ENCODE data around the gene NEK9.
"Not testable (repeated sequence)": the region's sequence is repeated elsewhere in the genome, so short reads cannot be mapped to it uniquely, and the experiment has no call there.

The NEK9 gene

DNA sequence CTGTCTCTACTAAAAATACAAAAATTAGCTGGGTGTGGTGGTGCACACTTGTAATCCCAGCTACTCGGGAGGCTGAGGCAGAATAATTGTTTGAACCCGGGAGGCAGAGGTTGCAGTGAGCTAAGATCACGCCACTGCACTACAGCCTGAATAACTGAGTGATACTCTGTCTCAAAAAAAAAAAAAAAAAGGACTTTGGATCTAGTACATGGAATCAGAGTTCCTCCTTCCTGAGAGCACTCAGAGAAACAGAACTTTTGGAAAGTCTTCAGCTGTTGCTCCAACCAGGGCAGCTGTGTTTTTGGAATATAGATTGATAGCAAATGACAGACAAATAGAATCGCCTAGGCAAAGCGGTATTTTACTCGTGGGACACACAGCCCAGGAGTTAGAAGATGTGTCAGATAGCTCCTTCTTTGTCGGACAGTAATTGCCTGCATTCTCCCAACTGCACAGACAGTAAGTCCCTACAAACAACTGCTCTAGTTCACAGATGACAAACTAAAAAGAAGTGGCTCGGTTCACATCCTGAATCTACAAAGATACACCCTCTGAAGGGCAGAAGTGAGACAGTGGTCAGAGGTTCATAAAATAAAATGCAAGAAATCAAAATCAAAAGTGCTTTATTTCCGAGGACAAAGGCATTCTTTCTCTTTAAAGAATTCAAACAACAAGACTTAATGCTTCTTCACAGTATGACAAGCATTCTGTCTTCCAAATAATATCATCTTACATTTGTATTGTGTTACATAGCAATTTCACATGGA, 17.1 kb upstream of the NEK9 start:
- DNase-seq: no peak

DNA sequence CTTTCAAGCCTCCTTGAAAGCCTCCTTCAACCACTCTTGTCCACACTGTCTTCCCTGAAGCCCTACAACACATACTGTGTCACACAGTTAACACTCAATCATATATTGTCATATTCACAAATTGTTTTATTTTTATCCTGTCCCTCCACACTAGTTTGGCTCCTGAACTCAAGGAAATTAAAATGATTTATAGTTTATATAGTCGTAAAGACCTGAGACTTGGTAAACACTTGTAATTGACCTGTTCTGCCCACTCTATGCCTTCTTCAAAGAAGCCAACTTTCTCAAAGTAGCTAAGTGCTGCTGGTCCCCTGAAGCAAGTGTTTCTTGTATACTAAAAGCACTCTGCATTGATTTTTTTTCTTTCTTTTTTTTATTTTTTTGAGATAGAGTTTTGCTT, 15.6 kb upstream of the NEK9 start:
- DNase-seq: no peak

DNA sequence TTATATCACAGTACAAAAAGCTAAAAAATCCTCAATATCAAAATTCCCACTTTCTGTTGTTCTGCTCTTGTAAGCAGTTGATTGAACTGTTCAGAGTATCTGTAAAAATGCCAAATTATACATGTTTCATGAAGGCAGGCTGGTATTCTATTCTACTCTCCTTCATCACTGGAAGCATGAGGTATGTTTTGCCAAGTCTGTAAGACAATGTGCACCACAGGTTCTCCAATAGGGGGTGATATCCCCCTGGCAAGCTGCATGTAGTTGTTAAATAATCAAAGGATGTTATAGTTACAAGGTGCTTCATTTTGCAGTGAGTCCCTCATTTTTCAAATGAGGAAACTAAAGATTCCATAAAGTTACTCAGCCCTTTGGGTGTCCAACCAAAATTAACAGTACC, 15.1 kb upstream of the NEK9 start:
- DNase-seq: no peak

DNA sequence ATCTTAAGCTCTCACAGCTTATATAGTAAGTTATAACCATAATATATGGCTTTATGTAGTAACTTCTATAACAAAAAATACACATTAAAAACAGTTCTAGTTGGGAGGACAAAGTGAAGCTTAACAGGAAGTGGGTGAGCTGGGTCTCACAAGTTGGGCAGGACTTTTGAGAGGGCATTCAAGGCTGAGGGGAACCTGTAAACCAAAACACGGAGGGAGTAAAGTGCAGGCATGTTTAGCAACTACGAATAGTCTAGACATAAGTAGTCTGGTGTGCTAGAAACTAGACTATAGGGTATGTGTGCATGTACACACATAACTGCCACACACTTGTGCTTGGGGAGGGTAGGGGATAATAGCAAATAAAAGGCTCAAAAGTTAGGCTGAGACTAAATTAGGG, 14.2 kb upstream of the NEK9 start:
- no peak for DNase-seq

DNA sequence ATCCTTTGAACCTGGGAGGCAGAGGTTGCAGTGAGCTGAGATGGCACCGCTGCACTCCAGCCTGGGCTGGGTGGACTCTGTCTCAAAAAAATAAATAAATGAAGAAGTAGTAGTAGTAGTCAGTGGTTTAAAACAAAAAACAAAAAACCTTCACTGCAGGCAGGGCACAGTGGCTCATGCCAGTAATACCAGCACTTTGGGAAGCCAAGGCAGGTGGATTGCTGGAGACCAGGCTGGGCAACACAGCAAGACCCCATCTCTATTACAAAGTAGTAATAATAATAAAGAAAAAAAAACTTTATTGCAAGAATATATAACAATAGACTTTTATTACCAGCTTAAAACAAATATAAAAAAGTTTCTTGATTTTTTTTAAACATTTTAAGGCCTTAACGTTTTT, 13.8 kb upstream of the NEK9 start:
- DNase-seq: no peak

DNA sequence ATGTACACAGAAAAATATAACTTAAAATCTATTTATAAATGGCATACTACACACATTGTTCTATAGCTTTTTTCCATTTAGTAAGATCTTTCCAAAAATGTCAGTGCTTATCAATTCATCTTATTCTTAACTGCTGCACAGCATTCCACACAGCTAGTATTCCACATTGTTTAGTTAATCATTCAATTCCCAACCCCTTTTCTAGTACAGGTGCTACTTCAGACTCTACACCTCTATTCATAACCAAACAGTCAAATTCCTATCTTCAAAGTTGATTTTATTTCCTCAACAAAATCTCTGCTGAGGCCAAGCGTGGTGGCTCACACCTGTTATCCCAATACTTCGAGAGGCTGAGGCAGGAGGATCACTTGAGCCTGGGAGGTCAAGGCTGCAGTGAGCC, 12.3 kb upstream of the NEK9 start:
- no peak for DNase-seq

DNA sequence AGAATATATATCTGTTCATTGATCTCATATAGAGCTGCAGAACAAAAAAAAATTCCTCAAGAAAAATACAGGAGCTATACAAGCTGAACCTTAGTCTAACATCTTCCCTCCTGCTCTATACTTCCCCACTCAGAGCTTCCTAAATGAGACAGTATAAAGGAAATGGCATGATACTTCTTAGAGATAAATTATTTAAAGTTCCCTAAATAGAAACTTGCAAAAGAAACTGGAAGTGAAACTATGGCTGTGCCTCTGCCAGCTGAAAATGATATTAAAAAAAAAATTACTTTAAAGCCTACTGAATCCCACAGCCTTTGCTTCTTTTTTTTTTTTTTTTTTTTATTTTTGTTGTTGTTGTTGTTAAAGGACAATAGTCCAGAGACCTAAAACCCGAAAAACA, 11.6 kb upstream of the NEK9 start:
- DNase-seq: no peak

DNA sequence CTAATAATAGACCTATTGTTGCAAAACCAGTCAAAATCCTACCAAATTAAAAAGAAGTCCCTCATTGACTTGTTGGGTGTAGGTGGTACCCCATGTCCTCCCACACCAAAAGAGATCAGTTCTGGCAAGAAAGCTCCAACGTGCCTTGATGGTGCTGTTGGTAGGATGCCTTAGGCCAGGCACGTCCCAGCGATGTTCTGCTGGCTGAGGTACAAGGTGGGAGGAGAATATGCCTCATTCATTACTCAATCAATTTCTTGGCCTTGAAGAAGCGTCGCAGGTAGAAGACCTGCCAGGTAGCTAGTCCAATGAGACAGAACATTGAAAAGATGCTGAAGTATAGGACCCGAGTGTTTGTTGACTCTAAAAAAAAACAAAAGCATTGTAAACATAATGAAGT, 7.8 kb upstream of the NEK9 start:
- DNase-seq: no peak

DNA sequence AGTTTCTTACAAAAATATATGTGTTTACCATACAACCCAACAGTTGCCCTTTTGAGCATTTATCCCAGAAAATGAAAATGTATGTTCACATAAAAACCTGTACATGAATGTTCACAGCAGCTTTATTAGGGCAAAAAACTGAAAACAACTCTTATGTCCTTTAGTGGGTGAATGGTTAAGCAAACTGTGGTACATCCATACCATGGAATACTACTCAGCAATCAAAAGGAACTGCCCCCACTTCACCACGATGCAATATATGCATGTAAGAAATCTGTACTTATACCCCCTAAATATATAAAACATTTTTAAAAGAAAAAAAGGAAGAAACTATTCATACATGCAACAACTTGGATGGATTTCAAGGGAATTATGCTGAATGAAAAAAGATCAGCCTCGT, 6.7 kb upstream of the NEK9 start:
- no peak for DNase-seq

DNA sequence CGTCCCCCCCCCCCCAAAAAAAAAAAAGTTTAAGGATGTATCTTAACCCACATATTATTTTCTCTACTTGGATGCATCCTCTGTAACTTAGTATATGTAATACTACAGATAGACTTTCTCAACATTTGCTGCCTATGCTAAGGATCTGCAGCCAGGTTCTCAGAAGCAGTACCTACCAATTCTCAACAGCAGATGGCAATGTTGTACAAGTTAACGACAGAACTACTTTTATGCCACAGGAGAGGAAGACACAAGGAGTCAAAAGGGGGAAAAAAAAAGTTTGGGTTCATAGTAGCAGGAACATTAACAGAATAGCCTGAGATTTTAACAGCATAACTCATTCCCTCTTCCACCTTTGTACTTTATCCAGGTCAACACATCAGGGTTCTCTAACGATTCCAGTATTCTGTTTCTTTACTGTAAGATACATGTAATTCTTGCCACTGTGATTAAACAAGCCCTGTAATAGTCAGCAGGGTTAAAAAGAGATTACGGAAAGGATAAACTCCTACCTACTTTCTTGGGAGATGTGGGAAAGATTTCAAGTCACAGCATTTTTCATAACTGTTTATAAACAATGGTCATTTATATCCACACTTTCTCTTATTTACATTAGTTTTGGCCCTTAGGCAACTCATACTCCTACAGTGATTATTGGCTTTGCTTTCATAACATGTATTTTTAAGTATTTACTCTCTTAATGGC, 5.7 kb upstream of the NEK9 start:
- peak; percentile 2 for DNase-seq

DNA sequence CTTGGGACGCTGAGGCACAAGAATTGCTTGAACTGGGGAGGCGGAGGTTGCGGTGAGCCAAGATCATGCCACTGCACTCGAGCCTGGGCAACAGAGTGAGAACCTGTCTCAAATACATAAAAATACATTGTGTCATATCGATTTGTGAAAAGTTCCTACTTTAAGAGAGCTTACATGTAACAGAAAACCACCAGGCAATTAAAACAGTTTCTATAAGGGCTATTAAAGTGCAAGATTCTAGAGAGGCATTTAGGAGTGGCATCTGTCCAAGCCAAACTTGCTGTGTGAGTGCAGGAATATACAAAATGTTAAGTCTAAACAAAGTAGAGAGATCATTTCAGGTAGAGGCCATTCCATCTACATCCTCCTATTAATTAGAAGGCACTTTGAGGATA, 1.7 kb upstream of the NEK9 start:
- no peak for DNase-seq

DNA sequence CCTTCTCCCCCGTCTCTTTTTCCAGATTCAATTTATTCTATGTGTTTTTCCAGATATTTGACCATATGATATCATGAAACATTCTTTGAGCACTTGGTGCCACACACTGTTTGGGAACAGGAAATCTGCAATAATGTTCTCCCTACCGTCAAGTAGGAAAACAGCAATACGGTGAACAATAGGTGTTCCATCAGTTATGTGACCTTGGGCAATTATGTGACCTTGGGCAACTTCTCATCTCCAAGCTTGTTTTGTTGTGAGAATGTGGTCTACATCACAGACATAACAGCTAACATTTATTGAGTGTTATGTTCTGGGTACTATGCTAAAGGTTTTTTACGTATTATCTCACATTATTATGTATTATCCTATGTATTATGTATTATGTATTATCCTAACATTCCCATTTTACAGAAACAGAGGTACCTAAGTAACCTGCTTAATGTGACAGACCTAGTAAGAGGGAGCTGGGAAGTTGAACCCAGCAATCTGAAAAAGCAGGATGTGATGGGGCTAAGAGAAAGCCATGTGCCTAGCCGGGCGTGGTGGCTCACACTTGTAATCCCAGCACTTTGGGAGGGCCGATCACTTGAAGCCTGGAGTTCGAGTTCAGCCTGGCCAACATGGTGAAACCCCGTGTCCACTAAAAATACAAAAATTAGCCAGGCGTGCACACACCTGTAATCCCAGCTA, 1.2 kb upstream of the NEK9 start:
- DNase-seq: no peak

DNA sequence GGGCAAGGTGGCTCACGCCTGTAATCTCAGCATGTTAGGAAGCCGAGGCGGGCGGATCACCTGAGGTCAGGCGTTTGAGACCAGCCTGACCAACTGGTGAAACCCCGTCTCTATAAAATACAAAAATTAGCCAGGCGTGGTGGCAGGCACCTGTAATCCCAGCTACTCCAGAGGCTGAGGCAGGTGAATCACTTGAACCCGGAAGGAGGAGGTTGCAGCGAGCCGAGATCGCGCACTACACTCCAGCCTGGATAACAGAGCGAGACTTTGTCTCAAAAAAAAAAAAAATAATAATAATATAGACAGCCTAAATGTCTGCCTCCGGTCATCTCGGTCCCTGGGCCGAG, 599 bp upstream of the NEK9 start:
- not testable (repeated sequence) for DNase-seq

DNA sequence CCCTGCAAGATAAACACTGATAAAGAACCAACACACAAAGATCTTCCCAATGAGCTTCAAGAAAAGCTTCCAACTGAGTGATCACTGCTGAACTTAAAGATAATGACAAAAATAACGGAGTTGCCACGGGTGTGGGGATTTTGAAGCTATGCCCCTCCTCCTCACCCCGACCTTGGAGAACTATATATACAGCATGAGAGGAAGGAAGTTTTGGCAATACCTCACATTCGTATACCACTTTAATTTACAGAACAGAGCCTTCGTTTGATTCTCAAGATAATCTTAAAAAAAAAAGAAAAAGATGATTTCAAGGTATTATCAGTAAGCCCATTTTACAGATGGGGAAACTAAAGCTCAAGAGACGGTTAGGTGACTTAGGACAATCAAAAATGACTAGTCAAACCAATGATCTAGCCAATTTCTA, 715 bp downstream of the NEK9 start:
- DNase-seq: no peak

DNA sequence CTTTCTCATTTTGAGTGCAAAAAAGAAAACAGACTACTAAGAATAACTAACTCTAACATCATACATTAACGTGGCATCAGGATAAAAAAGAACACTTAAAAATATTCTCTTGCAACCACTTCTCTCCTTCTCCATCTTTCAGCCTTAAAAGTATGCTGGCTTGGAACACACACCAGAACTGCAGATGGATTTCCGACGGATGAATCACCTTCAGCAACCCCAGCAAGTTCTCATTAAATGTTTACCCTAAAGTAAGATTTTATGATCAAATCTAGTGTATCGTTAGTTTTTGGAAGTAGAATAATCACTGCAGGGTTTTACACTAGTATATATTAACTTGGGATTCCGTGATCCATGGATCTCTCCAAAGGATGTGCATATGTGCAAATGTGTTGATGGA, 1.2 kb downstream of the NEK9 start:
- DNase-seq: no peak

DNA sequence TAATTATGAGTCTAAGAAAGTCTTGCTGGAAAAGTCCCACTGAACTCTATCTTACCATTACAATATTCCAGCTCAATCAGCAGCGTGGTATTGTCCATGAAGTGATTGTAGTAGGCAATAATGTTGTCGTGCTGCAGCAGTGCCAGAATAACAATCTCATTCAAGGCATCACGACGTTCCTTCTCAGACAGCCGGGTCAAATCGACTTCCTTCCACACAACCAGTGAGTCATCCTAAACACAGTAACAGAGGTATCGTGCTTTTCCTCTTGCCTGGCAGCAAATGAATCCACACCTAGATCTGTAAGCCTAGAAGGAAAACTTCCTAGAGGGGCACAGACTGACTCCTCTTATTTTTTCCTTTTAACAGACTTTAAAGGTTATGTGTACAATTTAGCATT, 2.9 kb downstream of the NEK9 start:
- DNase-seq: no peak

DNA sequence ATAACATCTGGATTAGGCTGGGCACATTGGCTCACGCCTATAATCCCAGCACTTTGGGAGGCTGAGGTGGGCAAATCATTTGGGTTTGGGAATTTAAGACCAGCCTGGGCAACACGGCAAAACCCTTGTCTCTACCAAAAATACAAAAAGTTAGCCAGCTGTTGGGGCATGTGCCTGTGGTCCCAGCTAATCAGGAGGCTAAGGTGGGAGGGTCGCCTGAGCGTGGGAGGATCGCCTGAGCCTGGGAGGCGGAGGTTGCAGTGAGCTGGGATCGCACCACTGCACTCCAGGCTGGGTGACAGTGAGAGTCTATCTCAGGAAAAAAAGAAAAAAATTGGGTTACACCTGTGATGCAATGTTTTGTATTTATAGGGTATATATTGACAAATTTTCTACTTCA, 5.3 kb downstream of the NEK9 start:
- DNase-seq: no peak

DNA sequence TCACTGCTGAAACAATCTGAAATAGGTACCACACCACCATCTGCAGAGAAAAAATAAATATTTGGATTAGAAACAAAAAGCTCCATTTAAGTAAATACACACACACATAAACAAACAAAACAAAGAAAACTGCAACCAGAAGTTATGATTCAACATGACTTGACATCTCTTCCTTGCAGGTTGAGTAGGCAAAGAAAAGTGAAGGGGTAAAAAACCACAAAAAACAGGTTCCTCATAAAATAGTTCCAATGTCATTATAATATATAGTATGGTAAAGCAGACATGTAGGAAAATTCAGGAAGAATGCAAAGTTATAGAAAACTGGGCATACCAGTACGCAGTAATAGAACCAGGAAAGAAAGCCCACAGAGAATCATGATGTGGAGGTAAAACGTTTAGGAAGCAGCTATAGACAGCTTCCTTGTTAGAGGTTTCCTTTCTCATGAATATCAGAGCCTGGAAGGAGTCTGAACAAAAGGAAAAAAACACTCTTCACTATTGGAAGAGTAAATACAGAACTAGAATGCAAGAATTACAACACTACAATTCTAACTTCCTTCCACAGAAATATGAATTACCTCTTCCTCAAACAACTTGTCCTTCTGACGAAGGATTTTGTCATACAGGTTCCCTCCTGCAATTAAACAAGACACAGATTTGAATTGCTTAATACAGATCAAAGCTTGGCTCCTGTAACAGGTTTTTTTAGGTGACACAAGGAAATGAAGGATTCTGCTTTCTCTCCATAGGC, 6.1 kb downstream of the NEK9 start:
- DNase-seq: no peak

DNA sequence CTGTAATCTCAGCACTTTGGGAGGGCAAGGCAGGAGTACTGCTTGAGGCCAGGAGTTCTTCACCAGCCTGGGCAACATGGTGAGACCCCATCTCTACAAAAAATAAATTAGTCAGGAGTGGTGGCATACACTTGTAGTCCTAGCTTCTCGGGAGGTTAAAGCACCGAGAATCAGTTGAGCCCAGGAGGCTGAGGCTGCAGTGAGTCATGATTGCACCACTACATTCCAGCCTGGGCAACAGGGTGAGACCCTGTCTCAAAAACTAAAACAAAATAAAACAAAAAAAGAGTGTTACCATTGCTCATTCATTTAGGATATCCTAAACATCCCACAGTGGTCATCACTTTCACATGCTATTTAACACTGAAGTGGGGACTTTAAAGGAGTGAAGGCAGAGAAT, 7.8 kb downstream of the NEK9 start:
- no peak for DNase-seq

DNA sequence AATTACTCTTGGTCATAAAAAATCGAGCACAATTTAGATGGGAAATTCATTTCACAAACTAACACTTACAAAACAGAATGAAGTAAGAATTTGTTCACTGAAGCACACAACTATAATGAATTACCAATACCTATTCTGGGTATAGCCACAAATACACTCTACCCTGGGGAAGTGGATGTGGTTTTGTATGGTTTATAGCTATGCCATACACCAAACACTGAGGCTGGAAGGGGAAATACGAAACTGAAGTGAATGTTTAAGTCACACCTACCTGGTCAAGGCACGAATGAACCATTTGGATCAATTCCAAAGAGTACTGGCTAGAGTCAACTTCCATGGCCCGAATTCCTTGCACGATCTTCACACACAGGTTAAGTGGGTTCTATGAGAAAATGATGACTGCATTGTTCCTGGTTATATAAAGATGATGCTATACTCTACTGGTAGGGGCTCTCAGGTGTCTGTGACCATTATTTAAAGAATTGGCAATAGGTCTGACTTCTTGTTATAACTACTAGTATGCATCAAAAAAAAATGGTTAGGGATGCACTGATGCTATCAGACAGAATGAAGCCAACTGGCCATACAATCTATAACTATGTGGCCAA, 12.8 kb downstream of the NEK9 start:
- no peak for DNase-seq

DNA sequence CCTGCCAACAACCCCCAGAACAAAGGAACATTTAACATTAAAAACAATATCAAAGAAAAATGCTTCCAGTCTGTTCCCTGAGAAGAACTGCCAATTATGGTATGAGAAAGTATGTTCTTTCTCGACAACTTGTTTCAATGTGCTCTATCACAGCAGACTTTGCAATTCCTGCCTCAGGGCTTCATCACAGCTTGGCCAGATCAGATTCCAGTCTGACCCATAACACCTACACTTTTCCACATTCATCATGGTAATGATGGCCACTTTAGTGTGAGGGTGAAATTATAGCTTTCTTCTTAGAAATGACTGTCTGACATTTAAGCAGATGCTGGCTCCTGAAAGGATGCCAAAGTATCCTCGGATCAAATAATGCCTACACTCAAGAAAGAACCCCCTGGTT, 17.0 kb downstream of the NEK9 start:
- no peak for DNase-seq

DNA sequence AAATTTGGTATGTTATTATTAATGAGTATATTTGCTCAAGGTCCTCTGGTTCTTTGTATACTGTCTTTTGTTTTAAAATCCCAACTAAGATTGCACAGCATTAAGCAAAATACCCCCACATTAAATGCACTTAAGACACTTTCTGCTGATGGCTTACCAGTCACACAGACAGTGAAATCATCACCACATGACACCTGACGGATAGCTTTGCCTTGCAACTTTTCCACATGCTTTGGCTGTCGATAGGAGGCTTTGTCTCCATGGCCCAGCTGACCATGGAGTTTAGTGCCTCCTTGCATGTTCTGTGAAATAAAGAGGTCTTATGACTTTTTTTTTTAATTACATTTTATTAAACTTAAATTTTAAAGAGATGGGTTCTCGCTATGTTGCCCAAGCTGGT, 19.7 kb downstream of the NEK9 start:
- DNase-seq: no peak

DNA sequence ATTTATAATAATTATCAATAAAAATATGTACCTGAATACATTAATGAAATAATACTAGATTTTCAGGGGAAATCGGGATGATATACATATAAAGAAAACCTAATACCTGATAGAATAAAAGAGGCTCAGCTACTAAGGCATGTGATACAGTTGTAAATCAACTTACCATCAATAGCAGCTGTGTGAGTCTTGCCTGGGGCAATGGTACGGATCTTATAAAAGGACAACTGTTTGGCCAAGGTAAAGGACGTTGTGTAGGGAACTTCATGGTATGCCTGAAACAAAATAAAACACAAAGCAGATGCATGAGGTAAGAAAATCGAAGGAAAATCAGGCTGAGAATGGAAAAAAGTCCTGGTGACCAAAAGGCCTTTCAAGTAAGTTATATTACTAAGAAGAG, 25.4 kb downstream of the NEK9 start:
- DNase-seq: no peak
